GM18502 (cell line): ENCODE data around the gene FAXDC2.
"Not testable (repeated sequence)": the region's sequence is repeated elsewhere in the genome, so short reads cannot be mapped to it uniquely, and the experiment has no call there.

ENCODE experiments used
- ATAC-seq: cut with Tn5 transposase; IDR thresholded peaks from one replicate; pipeline ENCODE4 v1.9.1; 2021; ENCODE audit warnings: mild to moderate bottlenecking; ENCODE audit not compliant: unreplicated experiment, poor library complexity

The FAXDC2 gene

DNA sequence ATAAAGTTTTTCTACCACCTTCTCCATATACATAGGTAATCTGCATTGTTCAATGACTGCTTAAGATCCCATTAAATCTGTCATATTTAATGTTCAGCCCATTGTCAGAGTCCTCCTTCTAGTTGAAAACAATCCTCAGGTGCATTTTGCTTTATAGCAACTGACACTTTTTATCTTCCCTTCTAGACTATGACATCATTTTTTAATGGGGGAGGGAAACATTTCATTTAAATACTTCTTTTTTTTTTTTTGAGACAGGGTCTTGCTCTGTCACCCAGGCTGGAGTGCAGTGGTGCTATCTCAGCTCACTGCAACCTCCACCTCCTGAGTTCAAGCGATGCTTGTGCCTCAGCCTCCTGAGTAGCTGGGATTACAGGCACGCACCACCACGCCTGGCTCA, 17.6 kb downstream of the FAXDC2 start:
- not testable (repeated sequence) for ATAC-seq

DNA sequence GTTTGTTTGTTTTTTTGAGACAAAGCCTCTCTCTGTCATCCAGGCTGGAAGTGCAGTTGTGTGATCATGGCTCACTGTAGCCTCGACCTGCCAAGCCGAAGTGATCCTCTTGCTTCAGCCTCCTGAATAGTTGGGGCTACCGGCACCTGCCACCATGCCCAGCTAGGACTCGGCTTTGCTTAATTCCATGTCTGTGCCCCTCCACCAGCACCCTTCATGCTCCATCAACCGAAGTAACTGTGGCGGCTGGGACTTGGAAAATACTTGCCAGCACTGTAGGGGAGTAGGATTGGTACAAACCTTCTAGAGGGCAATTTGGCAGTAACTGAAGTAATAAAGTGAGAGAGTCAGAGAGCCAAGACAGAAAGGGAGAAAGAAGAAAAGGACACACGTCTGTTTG, 19.0 kb downstream of the FAXDC2 start:
- no peak for ATAC-seq

- ATAC-seq = no peak
Measured at GRCh38 chr5:154830596-154830995, 19.8 kb downstream of the FAXDC2 start.

DNA sequence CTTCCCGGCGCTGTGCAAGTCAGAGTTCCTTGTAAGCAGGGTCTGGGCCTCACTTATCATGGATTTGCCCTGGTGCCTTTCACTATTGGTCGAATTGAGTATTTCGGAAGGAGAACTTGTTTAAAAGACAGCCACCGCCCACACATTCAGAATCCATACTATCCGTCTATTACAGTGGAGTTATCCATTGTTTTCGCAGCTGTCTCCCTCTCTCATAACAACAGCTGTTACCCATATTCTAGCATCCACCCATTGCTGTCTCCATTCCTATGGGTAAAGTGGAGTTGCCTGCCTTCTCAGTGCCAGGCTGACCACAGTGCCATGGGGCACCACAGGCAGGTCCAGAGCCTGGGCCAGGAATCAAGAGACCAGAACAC, 20.2 kb downstream of the FAXDC2 start:
- no peak for ATAC-seq

GRCh38 chr5:154829589-154830218, 20.7 kb downstream of the FAXDC2 start:
- ATAC-seq = no peak

DNA sequence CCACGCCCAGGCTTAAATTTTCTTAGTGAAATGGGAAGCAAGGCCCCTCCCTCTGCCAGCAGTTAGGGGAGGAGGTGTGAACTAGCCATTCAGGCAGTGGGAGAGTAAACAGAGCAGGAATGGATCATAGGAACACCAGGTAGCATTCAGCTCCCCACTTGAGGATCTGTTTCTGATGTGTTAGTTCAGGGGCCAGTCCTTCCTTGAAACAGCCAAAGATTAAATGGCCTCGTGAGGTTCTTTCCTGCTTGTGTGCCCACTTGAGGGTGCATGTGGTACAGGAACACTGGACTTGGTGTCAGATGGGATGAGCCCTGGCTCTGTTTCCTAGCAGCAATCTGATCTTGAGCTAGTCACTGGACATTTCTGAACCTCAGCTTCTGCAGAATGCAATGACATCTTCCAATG, 21.2 kb downstream of the FAXDC2 start:
- no peak for ATAC-seq

DNA sequence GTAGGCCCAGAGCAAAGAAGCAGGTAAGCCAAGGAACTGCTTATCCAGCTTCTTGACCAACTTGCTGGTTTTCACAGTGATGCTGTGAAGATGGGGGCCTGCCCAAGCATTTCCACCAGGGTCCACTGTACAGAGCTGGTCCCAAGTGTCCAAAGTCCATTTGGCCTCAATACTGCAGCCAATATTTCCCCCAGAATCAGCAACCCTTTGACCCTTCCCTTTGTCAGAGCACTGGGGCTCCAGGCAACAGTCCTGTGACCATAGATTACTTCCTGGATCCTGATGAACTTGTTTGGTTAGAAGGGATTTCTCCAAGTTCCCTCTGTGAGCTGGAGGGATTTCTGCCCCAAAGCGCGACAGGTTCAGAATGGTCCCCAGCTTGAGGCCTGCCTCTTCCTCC, 26.3 kb downstream of the FAXDC2 start:
- no peak for ATAC-seq

DNA sequence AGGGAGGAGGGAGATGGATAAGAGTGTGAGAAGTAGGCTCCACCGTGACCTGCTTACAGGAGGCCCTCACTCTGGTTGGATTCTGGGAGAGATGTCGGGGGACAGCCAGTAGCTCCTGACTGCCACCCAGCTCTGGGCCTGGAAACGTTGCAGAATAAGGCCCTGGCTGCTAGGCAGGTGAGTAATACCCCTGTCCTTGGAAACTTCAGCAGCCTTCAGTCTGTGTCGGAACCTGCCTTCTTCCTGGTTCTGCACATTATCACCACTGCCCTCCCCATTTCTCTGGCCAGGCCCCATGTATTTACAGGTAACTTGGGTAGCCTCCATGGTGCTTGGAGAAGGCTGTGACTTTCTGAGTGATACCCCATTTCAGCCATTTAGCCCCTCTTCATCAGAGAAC, 26.8 kb downstream of the FAXDC2 start:
- ATAC-seq = no peak

- ATAC-seq = not testable (repeated sequence)
Measured at GRCh38 chr5:154822896-154823295, 27.5 kb downstream of the FAXDC2 start.

DNA sequence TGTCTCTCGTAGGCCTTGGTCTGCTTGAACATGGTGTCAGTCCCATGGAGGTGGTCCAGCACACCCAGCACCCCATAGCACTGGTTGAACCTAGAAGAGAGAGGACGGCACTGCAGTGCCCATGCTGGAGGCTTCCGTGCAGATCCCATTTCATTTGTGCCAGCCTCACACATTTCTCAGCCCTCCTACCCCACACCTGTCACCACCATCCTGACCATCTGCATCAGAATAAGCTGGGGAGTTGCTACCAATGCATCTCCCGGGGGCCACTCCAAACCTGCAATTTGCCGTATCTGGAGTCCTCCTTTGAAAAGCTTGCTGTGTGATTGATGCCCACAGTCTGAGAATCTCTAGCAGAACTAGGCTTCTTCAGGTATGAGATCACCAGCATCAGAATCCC, 30.0 kb downstream of the FAXDC2 start:
- ATAC-seq = no peak

GRCh38 chr5:154819546-154819945, 30.9 kb downstream of the FAXDC2 start:
- ATAC-seq = no peak

DNA sequence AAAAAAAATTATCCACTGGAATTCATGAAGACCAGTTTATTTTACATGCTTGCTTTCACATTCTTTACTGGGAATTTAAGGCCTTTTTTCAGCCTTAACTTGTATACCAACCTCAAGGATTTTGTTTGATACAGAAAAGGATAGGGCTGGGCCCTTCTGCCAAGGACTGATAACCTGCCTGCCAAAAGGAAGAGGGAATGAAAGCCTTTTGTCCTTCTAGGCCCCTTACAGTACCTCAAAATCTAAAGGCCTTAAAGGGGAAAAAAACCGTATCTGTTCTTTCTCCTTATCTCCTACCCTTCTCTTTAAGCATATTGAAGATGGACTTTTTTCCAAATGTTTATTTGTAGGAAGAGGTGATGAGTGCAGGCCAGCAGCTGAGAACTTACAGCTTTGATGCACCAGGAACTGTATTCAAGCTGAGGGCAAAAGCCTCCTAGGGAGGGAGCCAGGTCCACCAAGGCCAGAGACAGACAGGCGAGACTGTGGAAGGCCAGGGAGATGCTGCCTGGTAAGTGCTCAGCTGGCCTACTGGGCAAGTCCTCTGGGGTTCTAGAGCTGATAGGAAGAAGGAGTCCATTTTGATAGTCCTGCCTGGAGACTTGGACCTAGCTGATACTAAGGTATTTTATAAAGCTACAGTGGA, 31.8 kb downstream of the FAXDC2 start:
- no peak for ATAC-seq

DNA sequence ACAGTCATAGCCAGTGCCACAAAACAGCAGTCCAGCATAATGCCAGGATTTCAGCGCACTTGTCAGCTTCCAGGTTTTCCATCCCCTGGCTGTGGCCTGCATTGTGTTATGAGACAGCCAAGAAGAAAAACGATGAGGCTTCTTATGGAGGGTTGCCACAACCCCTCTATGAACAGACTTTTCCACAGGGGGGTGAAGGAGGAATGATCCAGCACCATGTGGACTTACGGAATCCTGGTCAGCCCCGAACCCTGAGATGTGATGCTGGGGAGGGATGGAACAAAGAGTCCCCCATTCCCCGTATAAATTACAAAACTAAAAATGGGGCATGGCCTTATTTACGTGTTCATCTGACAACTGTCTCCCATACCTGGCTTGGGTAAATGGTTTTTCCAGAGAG, 32.6 kb downstream of the FAXDC2 start:
- ATAC-seq = no peak

- no peak for ATAC-seq
Measured at GRCh38 chr5:154816891-154817492, 33.4 kb downstream of the FAXDC2 start.

DNA sequence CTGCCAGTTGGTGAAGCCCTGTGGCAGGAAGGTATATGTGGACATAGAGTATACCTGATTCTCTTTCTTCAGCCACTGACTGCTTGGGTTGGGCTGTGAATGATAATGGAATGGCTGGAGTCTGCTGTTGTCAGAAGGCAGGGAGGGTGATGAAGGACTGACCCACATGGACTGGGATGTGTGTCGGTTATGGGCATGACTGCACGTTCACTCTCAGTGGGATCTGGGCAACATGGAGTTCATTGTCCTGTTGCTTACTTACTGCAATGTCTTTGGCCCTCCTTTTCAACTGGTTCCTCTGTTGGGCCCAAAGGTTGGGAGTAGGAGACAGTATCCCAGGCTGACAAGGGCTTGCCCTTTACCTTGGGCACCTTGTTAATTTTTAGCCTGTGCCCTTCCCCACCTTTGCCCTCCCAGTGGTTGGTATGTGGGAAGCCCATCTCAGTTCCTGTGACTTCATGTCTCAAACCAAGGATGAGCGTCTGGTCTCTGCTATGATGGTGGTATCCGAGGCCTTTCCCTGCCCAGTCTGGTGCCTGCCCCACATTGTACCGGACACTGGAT, 34.6 kb downstream of the FAXDC2 start:
- ATAC-seq = no peak

DNA sequence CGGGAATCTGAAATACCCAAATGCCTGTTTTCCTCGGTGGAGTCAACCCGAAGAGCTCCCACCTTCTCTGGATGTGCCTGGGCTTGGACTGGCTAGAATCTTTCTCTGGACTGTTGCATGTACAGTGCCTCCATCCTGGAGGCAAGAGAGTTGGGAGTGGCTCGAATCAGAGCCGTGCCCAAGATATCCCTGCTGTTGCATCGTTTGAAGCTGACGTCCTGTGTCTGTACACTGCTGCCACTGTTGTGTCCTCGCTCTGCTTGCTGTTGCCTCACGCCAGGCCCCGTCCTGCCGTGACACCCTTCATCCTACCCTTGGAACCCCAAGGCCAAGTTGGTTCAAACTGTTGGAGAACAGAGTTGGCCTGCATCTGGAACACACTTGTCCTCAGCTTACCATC, 35.4 kb downstream of the FAXDC2 start:
- ATAC-seq = no peak

DNA sequence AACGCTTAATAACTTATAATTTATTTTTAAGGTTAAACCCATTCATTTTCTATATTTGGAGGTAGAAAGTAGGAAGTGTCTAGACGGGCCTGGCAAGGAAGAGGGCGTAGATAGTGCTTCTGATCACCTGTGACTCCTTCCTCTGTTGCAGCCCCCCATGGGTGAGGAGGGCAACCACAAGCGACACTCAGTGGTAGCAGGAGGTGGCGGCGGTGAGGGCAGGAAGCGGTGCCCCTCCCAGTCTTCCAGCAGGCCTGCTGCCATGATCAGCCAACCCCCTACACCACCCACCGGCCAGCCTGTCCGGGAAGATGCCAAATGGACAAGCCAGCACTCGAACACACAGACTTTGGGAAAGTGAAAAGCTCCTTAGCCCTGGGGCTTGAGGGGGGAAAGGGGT, 36.7 kb downstream of the FAXDC2 start:
- no peak for ATAC-seq

- ATAC-seq = no peak
Measured at GRCh38 chr5:154813158-154813557, 37.2 kb downstream of the FAXDC2 start.

DNA sequence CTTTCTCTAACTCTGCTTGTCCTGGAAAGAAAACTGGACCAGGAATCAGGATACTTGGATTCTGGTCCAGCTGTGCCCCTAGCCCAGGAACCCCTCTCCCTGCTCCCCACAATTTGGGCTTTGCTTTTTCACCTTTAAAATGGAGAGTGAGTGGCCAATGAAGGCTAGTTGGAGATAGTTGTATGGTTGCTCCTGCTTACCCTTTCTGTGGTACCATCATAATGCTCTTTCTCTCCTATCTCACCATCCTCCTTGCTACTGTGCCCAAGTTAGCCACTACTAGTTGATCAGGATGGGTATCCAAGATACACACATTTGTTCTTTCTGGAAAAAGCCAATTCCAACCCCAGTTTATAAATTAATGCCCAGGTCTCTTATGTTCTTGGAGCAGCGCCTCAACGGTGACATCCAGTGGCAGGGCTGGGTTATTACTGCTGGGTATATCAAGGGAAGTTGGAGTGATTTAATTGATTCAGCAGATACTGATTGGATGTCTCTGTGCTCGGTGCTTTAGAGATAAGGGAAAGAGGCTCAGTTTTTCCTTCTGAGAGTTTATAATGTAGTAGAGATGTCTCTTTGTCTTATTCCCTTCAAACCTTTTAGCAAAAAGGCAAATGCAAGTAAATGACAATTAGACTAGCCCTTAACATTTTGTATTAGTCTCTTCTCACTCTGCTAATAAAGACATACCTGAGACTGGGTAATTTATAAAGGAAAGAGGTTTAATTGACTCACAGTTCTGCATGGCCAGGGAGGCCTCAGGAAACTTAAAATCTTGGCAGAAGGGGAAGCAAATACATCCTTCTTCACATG, 38.5 kb downstream of the FAXDC2 start:
- ATAC-seq = peak; percentile 72

GRCh38 chr5:154811239-154811638, 39.2 kb downstream of the FAXDC2 start:
- ATAC-seq = no peak

GRCh38 chr5:154806176-154806575, 44.2 kb downstream of the FAXDC2 start:
- no peak for ATAC-seq
